ENCODE results near the gene BTBD7. TPM values are rescaled to one million over a fixed set of nuclear protein-coding genes. Genes with fewer than 3 reads are reported as not detected.
"Not testable (repeated sequence)": the region's sequence is repeated elsewhere in the genome, so short reads cannot be mapped to it uniquely, and the experiment has no call there.

The BTBD7 gene, protein sequence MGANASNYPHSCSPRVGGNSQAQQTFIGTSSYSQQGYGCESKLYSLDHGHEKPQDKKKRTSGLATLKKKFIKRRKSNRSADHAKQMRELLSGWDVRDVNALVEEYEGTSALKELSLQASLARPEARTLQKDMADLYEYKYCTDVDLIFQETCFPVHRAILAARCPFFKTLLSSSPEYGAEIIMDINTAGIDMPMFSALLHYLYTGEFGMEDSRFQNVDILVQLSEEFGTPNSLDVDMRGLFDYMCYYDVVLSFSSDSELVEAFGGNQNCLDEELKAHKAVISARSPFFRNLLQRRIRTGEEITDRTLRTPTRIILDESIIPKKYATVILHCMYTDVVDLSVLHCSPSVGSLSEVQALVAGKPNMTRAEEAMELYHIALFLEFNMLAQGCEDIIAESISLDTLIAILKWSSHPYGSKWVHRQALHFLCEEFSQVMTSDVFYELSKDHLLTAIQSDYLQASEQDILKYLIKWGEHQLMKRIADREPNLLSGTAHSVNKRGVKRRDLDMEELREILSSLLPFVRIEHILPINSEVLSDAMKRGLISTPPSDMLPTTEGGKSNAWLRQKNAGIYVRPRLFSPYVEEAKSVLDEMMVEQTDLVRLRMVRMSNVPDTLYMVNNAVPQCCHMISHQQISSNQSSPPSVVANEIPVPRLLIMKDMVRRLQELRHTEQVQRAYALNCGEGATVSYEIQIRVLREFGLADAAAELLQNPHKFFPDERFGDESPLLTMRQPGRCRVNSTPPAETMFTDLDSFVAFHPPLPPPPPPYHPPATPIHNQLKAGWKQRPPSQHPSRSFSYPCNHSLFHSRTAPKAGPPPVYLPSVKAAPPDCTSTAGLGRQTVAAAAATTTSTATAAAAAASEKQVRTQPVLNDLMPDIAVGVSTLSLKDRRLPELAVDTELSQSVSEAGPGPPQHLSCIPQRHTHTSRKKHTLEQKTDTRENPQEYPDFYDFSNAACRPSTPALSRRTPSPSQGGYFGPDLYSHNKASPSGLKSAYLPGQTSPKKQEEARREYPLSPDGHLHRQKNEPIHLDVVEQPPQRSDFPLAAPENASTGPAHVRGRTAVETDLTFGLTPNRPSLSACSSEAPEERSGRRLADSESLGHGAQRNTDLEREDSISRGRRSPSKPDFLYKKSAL
- total RNA-seq: 54.6 TPM

DNA sequence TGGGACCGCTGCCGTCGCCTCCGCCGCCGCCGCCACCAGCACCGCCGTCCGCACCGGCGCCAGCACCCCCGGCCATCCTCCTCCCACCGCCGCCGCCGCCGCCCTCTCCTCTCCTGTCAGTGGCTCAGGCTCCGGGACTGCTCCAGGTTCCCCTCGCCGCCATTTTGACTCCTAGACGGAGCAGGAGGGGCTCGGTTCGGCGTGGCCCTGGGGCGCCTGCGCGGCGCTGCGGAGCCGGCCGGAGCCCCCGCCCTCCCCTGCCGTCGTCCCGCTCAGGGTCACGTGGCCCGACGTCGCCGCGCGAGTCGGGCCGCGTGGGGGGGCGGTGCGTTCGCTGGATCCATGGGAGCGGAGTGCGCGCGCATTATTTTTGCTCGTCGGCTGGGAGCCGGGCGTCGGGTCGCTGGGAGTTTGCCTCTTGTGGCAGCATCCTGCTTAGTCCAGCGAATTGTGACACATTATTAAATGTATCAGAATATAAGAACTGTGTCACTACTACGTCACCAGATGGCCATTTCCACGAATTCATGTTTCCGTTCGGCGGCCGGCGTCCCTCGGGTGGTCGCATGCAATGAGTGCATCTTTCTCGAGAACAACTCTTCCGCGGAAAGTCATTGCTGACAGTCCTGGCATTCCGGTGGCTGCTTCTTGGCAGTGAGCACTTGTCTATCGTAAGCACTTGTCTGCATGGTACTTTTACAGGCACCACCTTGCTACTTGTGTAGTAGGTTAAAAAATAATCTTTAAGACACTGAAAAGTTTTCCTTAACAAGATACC is at the start of gene BTBD7:
TSS of gene BTBD7 (minus strand) at position 184 of the 778 bp plus-strand sequence. CDS start 36,985 bp downstream, outside the sequence.
- DNase-seq (ENCODE audit: low spot score in 2 of 2) (peak; percentile 96 to 98), FAIRE-seq (no peak)

DNA sequence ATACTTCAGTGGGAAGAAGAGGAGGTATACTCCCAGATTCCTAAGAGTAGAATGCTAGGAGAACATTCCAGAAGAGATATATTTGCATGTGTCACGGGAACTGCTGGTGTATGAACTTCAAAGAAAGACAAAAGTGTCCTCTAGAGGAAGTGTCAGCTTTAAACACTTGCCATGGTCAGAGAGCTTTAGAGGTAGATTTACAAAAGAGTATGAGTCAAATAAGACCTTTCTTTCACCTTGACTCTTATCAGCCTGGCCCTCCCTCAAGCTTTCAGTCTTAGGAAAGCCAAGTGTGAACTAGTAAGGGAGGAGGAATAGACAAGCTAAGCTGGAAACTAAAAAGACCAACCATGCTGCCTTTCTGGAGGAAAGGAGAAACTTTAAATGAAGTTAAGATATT is 48.8 kb upstream of the BTBD7 start:
- DNase-seq (ENCODE audit: low spot score in 2 of 2): no peak
- FAIRE-seq: no peak

DNA sequence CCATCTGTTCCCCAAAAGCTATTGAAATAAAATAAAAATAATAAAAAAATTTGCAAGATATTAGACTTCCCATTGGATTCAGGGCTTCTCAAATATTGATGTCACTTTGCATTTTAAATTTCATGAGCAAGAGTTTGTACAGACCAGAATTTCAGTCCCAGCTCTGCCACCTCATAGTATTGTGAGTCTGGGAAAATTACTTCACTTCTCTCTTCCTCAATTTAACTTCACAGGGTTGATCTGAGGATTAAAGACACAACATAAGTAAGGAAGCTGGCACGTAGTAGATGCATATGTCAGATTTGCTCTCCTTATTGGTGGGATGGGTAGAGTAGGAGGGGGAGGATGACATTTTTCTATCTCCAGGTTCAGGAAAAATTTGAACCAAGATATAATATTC is 47.0 kb upstream of the BTBD7 start:
- FAIRE-seq: no peak
- no peak for DNase-seq (ENCODE audit: low spot score in 2 of 2)

DNA sequence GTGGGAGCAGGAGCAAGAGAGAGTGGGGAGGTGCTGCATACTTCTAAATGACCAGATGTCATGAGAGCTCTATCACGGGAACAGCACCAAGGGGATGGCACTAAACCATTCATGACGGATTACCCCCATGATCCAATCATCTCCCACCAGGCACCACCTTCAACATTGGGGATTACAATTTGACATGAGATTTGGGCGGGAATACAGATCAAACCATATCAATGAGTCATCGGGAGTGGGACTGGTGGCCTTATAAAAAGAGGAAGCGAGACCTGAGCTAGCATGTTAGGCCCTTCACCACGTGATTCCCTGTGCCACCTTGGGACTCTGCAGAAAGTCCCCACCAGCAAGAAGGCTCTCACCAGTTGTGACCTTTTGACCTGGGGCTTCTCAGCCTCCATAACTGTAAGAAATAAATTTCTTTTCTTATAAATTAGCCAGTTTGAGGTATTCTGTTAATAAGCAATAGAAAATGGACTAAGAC is 42.9 kb upstream of the BTBD7 start:
- FAIRE-seq: no peak

DNA sequence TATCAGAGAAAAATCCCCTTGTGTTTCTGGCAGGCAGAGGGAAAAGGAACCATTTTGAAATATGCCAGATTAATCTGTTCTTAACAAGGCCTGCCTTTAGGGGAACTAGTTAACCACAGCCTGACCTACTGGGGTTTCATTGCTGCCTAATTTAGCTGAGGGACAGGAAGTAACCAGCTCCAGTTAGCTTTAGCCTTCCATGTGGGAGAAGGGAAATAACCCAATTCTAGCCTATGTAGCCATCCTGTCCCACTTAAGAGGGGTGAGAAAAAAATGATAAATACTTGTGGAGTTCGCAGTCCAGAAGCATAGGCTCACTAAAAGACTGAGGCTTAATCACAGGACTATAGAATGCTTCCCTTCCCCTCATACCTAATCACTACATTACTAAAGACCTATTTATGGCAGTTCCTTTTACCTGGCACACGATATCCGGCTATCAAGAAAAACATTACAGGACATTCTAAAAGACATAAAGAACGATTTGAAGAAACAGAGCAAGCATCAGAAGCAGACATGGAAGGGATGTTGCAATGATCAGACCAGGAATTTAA is 37.0 kb upstream of the BTBD7 start:
- no peak for FAIRE-seq
- DNase-seq (ENCODE audit: low spot score in 2 of 2): no peak

More for the DNA sequence above, 42.9 kb upstream of the BTBD7 start:
- DNase-seq (ENCODE audit: low spot score in 2 of 2): no peak

DNA sequence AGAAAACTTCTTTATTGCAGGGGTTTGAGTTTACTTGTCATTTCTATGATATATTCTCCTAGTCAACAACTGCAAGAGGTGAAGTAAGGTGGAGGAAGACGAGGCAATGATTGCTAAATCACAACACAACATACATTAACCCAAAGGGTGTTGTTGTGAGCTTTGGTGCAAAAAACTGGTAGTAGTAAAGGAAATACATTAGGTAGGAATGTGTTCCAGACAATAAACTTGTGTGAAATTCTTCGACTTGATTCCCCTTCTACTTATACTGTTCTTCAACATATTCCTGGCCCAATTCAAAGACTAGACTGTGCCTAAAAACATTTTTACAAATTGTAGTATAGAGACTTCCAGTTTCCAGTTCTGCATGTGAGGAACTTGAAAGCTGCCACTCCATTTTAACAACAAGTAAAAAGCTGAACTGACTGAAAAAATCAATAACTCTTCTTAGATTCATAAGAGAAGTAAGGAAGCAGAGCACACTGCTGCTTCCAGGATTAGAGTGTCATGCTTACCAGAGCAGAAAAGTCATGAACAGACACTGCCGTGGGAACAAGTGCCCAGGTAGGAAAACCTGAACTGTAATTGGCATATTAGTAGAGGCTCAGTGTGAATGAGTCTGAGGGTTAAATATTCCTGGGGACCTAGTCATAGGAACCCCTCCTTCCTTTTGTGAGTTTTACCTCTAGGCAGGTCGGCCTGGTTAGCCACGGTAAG is 36.3 kb upstream of the BTBD7 start:
- DNase-seq (ENCODE audit: low spot score in 2 of 2) (no peak), FAIRE-seq (no peak)

DNA sequence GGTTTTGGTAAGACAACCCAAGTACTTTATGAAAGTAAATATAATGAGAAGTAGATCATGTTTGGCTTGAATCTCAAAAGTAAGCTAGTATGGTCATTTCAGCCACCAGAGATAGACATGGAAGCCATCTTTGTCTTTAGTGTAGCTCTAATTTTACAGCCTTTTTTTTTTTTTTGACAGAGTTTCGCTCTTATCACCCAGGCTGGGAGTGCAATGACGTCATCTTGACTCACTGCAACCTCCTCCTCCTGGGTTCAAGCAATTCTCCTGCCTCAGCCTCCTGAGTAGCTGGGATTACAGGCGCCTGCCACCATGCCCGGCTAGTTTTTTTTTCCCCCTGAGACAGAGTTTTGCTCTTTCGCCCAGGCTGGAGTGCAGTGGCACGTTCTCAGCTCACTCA is 22.0 kb upstream of the BTBD7 start:
- FAIRE-seq; DNase-seq (ENCODE audit: low spot score in 2 of 2): not testable (repeated sequence)

DNA sequence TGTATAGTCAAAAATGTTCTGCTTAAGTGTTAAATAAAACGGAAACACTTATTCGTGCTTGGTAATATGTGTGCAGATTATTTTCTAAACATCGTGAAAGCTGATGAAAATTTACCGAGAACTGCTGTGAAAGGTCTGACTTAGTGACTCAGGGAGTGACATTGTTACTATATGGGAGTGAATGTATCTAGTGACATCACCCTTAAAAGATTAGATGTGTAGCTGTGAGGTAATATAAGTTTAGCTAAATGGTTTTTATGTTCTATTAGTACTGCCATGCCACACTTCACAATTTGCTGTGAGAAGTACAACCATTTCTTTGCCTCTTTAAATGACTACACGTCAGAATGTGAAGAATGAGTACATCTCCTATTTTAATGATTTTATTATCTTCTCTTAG is 15.5 kb upstream of the BTBD7 start:
- DNase-seq (ENCODE audit: low spot score in 2 of 2): no peak
- no peak for FAIRE-seq

DNA sequence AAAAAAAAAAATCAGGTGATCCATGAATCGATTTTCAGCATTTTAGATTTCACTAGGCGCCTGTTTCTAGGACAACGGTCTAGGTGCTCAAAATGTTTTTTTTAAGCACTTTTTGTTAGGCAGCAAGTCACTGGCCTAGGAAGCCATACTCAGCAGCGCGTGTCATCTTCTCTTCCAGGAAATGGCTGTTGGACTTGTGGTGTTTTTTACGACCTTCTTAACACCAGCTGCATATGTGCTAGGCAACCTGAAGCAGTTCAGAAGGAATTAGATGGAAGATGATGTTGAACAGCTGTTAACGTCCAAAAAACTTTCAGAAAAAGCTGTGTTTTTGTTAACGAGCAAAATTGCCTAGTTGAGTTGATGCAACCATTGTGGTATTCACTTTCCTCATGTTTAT is 15.0 kb upstream of the BTBD7 start:
- FAIRE-seq (no peak), DNase-seq (ENCODE audit: low spot score in 2 of 2) (no peak)

DNA sequence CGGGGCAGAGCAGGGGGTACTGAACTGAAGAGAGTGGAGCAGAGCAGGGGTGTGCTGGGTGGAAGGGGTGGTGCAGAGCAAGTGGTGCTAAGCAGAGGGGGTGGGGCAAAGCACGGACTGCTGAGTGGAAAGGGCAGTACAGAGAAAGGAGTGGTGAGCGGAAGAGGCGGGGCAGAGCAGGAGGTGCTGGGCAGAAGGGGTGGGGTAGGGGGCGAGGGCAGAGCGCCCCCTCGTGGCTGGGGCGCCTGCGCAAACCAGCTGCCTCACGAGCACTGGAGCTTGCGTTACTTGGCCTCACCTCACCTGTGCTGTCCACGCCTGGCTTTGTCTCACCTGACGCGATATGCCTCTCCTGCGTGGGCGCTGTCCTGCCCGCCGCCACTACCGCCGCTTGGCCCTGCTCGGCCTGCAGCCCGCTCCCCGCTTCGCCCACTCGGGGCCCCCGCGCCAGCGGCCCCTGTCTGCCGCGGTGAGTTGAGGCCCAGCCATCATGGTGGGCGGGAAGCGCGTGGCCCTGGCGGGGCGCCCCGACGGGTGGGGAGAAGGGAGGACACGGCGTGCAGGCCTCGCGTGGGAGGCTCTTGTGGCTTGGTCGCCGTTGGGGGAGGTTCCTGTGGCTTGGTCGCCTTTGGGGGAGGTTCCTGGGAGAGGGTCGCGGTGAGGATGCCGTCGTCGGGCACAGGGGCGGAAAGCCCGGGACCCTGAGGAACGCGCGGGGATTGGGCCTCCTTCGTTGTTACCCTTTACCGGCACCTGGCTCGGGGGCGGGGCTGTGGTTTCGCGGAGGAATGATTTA is 14.3 kb upstream of the BTBD7 start, which contains the start of gene COX8C:
TSS of gene COX8C (plus strand) at position 257 of the 796 bp plus-strand sequence. CDS start at position 344, 87 bp downstream.
- FAIRE-seq (no peak), DNase-seq (ENCODE audit: low spot score in 2 of 2) (no peak)

DNA sequence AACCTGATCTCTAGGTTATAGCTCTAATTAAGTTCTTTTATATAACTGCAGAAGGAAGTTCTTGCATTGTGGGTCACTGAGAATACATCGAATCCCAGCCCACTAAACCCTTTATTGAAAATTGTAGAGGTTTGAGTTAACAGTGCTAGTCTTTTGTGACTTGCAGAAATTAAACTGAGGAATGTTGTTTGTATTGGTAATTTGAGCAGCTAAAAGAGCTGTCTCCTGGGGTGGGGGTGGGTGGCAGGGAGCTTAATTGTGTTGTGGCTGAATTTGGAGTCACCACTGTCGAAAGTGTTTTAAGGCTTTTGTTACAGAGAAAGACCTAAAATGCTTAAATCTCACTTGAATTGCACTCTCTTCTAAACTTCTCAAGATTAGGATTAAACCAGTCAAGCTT is 11.0 kb upstream of the BTBD7 start:
- FAIRE-seq: no peak
- DNase-seq (ENCODE audit: low spot score in 2 of 2): no peak

DNA sequence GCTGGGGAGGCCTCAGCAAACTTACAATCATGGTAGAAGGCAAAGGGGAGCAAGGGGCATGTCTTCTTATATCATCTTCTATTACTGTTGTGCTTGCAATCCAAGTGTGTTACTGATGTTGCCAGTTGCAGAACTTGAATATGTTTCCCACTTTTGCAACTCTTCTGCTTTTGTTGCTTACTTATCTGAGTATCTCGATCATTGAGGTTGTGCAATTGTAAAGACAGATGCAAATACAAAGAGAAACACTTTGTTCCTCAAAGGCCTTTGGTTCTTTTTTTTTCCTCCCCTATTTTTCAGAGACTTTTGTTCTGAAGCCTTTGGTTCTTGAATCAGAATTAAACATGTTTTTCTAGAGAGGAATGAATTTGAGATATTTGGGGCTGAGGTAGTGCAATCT is 10.4 kb upstream of the BTBD7 start:
- DNase-seq (ENCODE audit: low spot score in 2 of 2) (no peak), FAIRE-seq (no peak)

DNA sequence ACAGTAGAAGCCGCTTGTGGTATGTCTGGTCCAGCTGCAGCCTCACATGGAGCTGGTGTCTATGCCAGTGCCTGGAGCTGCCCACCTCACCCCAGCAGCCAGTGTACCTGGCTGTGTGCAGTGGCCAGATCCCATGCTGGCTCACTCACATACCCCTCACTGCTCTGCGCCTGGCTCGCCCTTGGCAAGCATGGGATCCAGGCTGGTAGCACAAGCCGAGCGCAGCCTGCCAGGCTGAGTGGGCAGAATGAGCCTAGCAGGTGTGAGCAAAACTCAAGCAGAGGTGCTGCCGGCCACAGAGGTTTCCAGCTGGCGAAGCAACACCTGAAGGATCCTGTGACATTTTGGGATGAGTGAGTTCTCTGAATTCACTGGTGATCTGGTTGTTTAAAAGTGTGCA is 5.0 kb upstream of the BTBD7 start:
- DNase-seq (ENCODE audit: low spot score in 2 of 2) (no peak), FAIRE-seq (no peak)

DNA sequence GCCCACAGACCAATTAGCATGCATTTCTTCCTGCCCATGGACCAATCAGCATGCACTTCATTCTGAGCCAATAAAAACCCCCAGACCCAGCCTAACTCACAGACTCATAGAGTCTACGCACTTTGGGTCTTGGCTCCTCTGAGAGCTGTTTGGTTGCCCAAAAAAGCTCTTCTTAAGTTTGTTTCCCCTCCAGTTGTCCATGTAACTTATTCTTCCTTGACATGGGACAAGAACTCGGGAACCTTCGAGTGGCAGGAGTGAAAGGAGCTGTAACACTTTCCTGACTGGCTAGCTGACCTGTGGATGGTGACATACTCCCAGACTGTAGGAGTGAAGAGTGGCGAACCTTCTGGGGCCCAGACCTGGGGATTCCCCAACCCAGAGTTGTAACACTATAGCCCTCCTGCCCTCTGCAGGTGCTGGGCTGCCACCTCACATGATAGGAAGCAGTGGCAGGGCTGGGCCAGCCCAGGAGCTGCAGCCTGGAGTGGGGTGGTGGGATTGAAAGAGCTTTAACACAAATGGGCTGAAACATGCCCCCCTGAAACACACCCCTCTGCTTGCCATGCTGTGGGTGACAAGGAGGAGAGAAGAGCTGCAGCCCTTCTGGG is 4.4 kb upstream of the BTBD7 start:
- FAIRE-seq (no peak), DNase-seq (ENCODE audit: low spot score in 2 of 2) (no peak)

DNA sequence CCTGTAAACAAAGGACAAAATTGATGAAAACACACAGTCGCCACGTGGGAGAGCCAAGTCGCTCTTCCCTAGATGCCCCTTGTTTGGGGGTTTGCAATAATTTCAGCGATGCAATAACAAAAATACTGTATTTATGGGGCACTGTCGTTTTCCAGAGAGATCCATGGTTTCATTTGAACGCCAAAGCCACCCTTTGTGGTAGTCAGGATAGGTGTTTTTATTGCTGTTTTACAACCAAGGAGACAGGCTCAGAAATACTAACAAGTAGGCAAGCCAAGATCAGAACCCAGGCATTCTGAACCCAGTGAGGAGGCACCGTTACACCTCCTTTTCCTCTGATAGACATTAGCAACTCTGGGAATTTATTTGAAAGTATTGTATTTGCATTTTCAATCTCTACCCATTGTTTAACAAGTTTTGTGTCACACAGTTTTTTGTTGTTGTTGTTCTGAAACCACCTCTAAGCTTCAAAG is 831 bp upstream of the BTBD7 start:
- FAIRE-seq (no peak), DNase-seq (ENCODE audit: low spot score in 2 of 2) (no peak)

DNA sequence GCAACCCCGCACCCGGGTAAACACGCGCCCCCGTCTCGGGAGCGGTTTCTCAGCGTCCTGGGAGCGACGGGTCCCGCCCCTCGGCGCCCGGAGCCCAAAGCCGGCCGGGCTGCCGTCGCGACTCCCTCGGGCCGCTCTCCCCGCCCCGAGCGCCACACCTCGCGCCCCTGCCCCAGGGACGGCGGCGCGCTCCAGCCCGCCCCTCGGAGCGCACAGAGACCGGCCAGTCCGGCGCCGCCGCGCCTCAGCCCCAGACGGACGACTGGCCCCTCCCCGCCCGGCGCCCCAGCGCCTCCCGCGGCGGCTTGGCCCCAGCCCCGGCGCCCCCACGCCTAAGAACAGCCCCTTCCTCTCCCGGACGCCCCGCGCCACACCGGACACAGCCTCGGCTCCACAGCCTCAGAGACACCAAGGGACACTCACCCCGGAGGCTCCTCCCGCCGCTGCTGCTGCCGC is 411 bp downstream of the BTBD7 start:
- FAIRE-seq: no peak
- peak; percentile 62 to 76 for DNase-seq (ENCODE audit: low spot score in 2 of 2)

DNA sequence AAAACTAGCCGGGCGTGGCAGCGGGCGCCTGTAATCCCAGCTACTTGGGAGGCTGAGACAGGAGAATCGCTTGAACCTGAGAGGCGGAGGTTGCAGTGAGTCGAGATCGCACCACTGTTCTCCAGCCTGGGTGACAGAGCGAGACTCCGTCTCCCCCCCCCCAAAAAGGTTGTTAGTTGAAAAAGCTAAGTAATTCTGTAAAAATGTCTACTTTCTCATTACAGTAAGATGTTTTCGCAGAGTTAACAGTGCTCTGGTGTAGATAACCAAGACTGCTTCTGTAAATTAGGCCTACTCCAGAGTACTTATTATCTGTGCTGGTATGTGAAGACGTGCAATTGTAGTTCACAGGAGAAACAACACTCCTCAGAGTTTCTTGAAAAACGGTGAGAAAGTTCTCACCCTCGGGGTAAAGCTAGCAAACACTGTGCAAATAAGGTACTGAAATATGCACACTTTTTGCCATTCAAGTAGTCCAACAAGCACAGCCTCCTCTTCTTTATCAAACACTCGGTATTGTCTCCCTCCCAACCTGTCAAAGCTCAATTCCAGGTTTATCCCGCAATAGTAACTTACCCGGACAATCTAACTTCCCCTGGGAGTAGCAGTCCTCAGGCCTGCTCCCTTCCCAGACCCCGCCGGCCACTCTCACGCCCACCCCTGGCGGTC is 974 bp downstream of the BTBD7 start:
- FAIRE-seq (no peak), DNase-seq (ENCODE audit: low spot score in 2 of 2) (no peak)

Measured in frontal cortex (tissue), 4 donors.